BE2C (cell line): Measurements from ENCODE around the gene ZNF12.

Source experiments
- DNase-seq: peaks from one replicate; pipeline ENCODE4 v3.0.0-alpha.2; 2020
- H3K27me3 ChIP-seq: fragments of 250-450 bp; sonication (Bioruptor Pico); 2 replicates; pipeline ENCODE4 v1.5.1; 2020; ENCODE audit warnings: mild to moderate bottlenecking
- H3K36me3 ChIP-seq: fragments of 250-450 bp; sonication (Bioruptor Pico); 2 replicates; pipeline ENCODE4 v1.5.1; 2020; ENCODE audit warnings: mild to moderate bottlenecking
- H3K4me1 ChIP-seq: fragments of 250-450 bp; sonication (Bioruptor Pico); 2 replicates; pipeline ENCODE4 v1.5.1; 2020
- H3K4me3 ChIP-seq: 2 replicates; pipeline ENCODE4 v1.5.1; 2011; ENCODE audit warnings: low read depth, low read length
- H3K9me3 ChIP-seq: fragments of 250-450 bp; sonication (Bioruptor Pico); 2 replicates; pipeline ENCODE4 v1.5.1; 2020
- TF ChIP-seq, protein P1 (sequence below): IDR thresholded peaks from 2 replicates; pipeline ENCODE4 v1.5.1; 2012; ENCODE audit warnings: mild to moderate bottlenecking, low read depth, low read length

ZNF12 gene

DNA sequence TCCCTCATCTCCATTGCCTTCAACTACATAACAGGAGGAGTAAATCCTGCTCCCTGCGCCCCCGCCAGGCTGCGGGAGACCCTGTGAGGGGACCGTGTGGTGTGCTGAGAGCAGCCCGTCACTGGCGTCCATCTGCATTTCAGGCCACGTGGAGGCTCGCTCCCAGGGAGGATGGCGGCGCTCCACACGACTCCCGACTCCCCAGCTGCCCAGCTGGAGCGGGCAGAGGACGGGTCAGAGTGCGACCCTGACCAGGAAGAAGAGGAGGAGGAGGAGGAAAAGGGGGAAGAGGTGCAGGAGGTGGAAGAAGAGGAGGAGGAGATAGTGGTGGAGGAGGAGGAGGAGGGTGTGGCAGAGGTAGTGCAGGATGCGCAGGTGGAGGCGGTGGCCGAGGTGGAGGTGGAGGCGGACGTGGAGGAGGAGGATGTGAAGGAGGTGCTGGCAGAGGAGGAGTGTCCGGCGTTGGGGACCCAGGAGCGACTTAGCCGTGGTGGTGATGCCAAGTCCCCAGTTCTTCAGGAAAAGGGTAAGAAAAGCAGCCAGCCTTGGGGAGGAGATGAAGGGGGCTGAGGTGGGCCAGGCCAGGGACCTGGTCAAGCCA lies 64.4 kb downstream of the ZNF12 start:
- H3K36me3 ChIP-seq: peaks cover 79% of the 10 kb centered on the region
- no peak overlapping the region for H3K4me3 ChIP-seq
- no peaks in the 10 kb centered on the region; the same call in 1 of the 2 replicates for H3K9me3 ChIP-seq
- H3K4me1 ChIP-seq: no peaks in the 10 kb centered on the region
- TF ChIP-seq, protein P1, sequence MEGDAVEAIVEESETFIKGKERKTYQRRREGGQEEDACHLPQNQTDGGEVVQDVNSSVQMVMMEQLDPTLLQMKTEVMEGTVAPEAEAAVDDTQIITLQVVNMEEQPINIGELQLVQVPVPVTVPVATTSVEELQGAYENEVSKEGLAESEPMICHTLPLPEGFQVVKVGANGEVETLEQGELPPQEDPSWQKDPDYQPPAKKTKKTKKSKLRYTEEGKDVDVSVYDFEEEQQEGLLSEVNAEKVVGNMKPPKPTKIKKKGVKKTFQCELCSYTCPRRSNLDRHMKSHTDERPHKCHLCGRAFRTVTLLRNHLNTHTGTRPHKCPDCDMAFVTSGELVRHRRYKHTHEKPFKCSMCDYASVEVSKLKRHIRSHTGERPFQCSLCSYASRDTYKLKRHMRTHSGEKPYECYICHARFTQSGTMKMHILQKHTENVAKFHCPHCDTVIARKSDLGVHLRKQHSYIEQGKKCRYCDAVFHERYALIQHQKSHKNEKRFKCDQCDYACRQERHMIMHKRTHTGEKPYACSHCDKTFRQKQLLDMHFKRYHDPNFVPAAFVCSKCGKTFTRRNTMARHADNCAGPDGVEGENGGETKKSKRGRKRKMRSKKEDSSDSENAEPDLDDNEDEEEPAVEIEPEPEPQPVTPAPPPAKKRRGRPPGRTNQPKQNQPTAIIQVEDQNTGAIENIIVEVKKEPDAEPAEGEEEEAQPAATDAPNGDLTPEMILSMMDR: no peak
- no peaks in the 10 kb centered on the region for H3K27me3 ChIP-seq
- DNase-seq: no peak

DNA sequence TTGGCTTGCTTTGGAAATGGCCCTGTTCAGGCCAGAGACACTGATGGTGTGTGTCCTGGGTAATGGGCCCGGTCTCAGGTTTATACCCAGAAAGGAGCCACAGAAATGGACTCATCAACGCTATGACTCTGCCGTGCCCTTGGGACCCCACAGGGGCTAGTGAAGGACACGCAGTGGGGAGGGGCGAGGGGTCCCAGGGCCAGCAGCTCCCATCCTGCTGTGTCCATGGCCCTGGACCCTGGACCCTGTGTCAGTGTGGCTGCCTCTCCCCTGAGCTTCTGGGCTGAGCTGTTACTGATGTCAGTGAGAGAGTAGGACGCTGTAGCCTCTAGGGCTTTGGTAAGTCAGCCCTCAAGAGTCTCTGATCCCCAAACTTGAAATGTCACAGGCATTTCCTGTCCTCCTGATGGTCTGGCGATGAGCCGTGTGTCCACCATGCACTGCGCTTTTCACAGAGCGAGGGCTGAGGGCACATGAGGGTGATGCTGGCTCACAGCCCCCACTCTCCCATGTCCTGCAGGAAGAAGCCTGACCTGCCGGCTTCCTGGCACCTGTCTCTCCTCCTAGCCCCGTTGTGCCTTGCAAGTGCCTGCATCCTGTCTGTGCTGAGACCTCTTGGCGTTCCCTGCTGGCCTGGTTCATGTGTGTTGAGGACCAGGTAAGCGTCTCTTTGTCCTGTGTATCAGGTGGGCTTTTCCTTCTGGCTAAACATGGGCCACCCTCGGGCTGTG lies 65.3 kb downstream of the ZNF12 start:
- no peak for DNase-seq
- Histone ChIP-seq H3K4me1 (no peaks in the 10 kb centered on the region), H3K36me3 (peaks cover 70% of the 10 kb centered on the region), H3K27me3 (no peaks in the 10 kb centered on the region), H3K9me3 (no peaks in the 10 kb centered on the region; the same call in 1 of the 2 replicates), H3K4me3 (no peak overlapping the region)
- TF ChIP-seq, protein P1: no peak

GRCh38 chr7:6640246-6640721 lies 66.5 kb downstream of the ZNF12 start:
- no peak overlapping the region for H3K4me3 ChIP-seq
- peaks cover 63% of the 10 kb centered on the region for H3K36me3 ChIP-seq
- TF ChIP-seq, protein P1: no peak
- no peaks in the 10 kb centered on the region for H3K4me1 ChIP-seq
- H3K27me3 ChIP-seq: no peaks in the 10 kb centered on the region
- DNase-seq: peak; percentile 42
- no peaks in the 10 kb centered on the region; the same call in 1 of the 2 replicates for H3K9me3 ChIP-seq

- Histone ChIP-seq H3K4me1 (no peaks in the 10 kb centered on the region), H3K4me3 (no peak overlapping the region), H3K36me3 (peaks cover 57% of the 10 kb centered on the region), H3K27me3 (no peaks in the 10 kb centered on the region), H3K9me3 (no peaks in the 10 kb centered on the region; the same call in 1 of the 2 replicates)
- TF ChIP-seq, protein P1: no peak
- DNase-seq: no peak
These were observed 67.1 kb downstream of the ZNF12 start for GRCh38 chr7:6639627-6640026.

- TF ChIP-seq, protein P1: no peak
- Histone ChIP-seq H3K4me3 (no peak overlapping the region), H3K36me3 (peaks cover 51% of the 10 kb centered on the region), H3K27me3 (no peaks in the 10 kb centered on the region), H3K9me3 (no peaks in the 10 kb centered on the region; the same call in 1 of the 2 replicates), H3K4me1 (no peaks in the 10 kb centered on the region)
- DNase-seq: no peak
These were observed 67.7 kb downstream of the ZNF12 start for GRCh38 chr7:6639032-6639431.
